SK-N-MC (cell line): ENCODE results near the gene TRIM17.

Experiments
- EZH2 ChIP-seq: fragments of 200-600 bp; sonication (generic); IDR thresholded peaks from one replicate; pipeline ENCODE4 v1.6.1; 2017; ENCODE audit warnings: antibody characterized with exemption
- FOXP2 ChIP-seq: optimal IDR thresholded peaks from 2 replicates; pipeline ENCODE3; 2011; ENCODE audit warnings: mild to moderate bottlenecking, moderate library complexity; ENCODE audit not compliant: insufficient read depth; ENCODE audit errors: extremely low read length, control extremely low read depth
- POLR2AphosphoS5 ChIP-seq: IDR thresholded peaks from 2 replicates; pipeline ENCODE4 v1.6.1; 2012; ENCODE audit warnings: mild to moderate bottlenecking, low read depth, low read length, borderline replicate concordance

- no peak for TF ChIP-seq EZH2
- TF ChIP-seq POLR2AphosphoS5 = no peak
- TF ChIP-seq FOXP2 = no peak
Measured at GRCh38 chr1:228364706-228365213, 51.9 kb downstream of the TRIM17 start.
